22Rv1 (cell line): ENCODE measurements around the gene RABEPK.

ENCODE experiments used
- ZFX ChIP-seq: fragments of 450-650 bp; IDR thresholded peaks from 2 replicates; pipeline ENCODE4 v1.6.1; 2017; ENCODE audit warnings: antibody characterized with exemption, borderline replicate concordance
- TF ChIP-seq, protein P1 (sequence below): fragments of 450-650 bp; IDR thresholded peaks from 2 replicates; pipeline ENCODE4 v1.5.1; 2017; ENCODE audit warnings: mild to moderate bottlenecking

DNA sequence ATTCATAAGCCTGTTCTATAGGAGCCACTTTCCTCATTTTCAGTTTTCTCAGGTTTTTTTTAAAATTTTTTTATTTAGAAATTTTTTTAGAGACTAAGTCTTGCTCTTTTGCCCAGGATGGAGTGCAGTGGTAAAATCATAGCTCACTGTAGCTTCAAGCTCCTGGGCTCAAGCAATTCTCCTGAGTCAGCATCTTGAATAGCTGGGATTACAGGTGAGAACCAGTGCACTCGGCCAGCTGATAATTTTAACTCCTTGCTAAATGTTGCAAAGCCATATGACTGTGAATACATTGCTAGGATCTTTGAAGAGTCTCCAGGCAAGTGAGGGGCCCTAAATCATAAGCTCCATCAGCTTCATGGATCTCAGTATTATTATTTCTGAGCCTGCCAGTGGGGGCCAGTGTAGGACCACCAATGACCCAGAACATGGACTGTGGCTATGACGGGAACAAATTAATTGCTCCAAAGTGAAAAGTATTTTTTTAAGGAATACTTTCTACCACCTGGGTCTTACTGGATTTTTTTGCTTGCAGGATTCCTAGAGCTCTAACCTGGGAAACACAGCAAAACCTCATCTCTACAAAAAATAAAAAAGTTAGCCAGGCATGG lies 55.5 kb downstream of the RABEPK start:
- TF ChIP-seq, protein P1, sequence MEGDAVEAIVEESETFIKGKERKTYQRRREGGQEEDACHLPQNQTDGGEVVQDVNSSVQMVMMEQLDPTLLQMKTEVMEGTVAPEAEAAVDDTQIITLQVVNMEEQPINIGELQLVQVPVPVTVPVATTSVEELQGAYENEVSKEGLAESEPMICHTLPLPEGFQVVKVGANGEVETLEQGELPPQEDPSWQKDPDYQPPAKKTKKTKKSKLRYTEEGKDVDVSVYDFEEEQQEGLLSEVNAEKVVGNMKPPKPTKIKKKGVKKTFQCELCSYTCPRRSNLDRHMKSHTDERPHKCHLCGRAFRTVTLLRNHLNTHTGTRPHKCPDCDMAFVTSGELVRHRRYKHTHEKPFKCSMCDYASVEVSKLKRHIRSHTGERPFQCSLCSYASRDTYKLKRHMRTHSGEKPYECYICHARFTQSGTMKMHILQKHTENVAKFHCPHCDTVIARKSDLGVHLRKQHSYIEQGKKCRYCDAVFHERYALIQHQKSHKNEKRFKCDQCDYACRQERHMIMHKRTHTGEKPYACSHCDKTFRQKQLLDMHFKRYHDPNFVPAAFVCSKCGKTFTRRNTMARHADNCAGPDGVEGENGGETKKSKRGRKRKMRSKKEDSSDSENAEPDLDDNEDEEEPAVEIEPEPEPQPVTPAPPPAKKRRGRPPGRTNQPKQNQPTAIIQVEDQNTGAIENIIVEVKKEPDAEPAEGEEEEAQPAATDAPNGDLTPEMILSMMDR, result peak; percentile 44; the same call in 1 of the 2 replicates
- no peak for TF ChIP-seq ZFX
